Rectal smooth muscle tissue (tissue), 1 donor: ENCODE data around the gene COLEC11.

ENCODE experiments used
- H3K27ac ChIP-seq: one replicate; pipeline ENCODE4 v1.7.0; 2013; ENCODE audit warnings: low read depth, low read length, inconsistent platforms
- H3K27me3 ChIP-seq: one replicate; pipeline ENCODE4 v1.7.0; 2013; ENCODE audit warnings: low read length; ENCODE audit not compliant: control insufficient read depth, insufficient read depth
- H3K36me3 ChIP-seq: one replicate; pipeline ENCODE4 v1.7.0; 2013; ENCODE audit warnings: low read length; ENCODE audit not compliant: control insufficient read depth, insufficient read depth
- H3K4me1 ChIP-seq: one replicate; pipeline ENCODE4 v1.7.0; 2013; ENCODE audit warnings: low read length; ENCODE audit not compliant: control insufficient read depth, insufficient read depth
- H3K4me3 ChIP-seq: one replicate; pipeline ENCODE4 v1.7.0; 2013; ENCODE audit warnings: low read length
- H3K9ac ChIP-seq: one replicate; pipeline ENCODE4 v1.7.0; 2013; ENCODE audit warnings: low read length

COLEC11 gene

DNA sequence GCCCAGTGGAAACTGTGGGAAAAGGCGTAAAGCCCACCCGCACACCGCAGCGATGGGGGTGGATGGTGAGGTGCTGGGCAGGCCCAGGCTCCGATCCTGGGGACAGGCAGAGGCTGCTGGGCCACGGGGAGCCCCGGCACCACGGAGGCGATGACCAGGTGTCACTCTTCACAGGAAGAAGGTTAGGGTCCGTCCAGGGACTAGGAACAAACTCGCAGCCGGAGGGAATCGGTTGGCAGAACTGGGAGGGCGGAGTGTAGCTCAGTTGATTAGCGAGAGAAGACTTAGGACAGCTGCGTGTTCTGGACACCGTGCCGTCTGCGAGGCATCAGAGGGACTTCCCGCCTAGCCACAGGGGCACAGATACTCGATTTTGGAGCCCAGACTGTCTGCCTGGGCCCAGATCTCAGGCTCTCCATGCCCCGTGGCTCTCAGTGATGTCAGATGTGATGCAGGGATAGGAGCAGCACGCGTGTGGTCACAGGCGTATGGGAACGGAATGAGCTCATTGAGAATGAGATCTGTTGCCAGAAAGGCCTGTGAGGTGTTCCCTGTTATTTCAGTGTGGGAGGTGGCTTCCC is 47.0 kb downstream of the COLEC11 start:
- no peak overlapping the region for H3K27ac ChIP-seq
- no peaks in the 10 kb centered on the region for H3K36me3 ChIP-seq
- H3K4me1 ChIP-seq = no peaks in the 10 kb centered on the region
- H3K27me3 ChIP-seq = no peaks in the 10 kb centered on the region
- no peak overlapping the region for H3K4me3 ChIP-seq
- no peak overlapping the region for H3K9ac ChIP-seq

DNA sequence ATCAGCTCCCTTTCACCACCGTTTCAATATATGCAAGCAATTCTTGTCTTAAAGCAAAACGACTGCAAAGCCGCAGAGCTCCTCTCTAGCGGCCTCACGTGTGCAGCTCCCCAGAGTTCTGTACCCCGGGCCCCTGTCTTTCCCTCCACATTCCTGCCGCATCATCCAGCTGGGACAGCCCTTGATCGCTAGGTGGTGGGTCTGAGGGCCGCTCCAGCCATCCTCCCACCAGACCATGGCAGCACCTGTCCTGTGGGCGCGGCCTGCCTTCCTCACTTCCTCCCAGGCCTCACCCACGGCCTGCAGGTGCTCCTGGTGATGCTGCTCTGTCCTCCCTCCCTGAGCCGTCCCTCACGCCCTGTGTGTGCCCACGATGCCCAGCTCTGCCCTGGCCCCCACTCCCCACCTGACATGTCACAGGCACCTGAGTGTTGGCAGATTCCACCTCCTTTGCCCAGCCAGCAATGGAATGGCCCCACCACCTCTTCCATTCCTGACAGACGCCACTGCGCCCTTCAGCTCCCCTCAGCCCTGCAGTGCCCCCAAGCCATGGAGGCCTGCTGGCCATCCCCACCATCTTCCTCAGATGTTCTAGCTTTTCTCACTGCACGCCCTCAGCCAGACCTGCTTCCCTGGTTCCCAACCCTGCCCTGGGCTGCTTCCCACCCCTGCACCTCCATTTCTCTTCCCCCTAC is 47.8 kb downstream of the COLEC11 start:
- Histone ChIP-seq H3K4me1 (no peaks in the 10 kb centered on the region), H3K9ac (no peak overlapping the region), H3K27ac (no peak overlapping the region), H3K36me3 (no peaks in the 10 kb centered on the region), H3K4me3 (no peak overlapping the region), H3K27me3 (no peaks in the 10 kb centered on the region)

DNA sequence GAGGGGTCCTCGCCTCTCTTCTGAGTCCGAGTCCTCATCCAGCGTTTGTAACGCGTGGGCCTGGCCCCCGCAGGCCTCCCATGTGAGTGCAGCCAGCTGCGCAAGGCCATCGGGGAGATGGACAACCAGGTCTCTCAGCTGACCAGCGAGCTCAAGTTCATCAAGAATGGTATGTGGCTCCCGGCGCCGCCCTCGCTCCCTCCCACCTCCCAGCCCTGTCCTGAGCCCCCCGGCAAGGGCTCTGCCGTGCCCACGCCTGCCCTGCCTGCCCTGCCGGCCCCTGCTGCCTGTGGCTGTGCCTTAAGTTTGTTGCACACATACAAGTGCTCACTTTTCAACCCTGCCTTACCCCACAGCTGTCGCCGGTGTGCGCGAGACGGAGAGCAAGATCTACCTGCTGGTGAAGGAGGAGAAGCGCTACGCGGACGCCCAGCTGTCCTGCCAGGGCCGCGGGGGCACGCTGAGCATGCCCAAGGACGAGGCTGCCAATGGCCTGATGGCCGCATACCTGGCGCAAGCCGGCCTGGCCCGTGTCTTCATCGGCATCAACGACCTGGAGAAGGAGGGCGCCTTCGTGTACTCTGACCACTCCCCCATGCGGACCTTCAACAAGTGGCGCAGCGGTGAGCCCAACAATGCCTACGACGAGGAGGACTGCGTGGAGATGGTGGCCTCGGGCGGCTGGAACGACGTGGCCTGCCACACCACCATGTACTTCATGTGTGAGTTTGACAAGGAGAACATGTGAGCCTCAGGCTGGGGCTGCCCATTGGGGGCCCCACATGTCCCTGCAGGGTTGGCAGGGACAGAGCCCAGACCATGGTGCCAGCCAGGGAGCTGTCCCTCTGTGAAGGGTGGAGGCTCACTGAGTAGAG is 48.7 kb downstream of the COLEC11 start:
- no peaks in the 10 kb centered on the region for H3K36me3 ChIP-seq
- H3K4me1 ChIP-seq = no peaks in the 10 kb centered on the region
- no peaks in the 10 kb centered on the region for H3K27me3 ChIP-seq
- no peak overlapping the region for H3K4me3 ChIP-seq
- no peak overlapping the region for H3K27ac ChIP-seq
- no peak overlapping the region for H3K9ac ChIP-seq

DNA sequence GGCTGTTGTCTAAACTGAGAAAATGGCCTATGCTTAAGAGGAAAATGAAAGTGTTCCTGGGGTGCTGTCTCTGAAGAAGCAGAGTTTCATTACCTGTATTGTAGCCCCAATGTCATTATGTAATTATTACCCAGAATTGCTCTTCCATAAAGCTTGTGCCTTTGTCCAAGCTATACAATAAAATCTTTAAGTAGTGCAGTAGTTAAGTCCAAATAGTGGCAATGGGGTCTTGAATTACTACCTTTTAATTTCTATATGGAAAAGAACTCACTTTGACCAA is 49.3 kb downstream of the COLEC11 start:
- Histone ChIP-seq H3K9ac (no peak overlapping the region), H3K4me1 (no peaks in the 10 kb centered on the region), H3K4me3 (no peak overlapping the region), H3K27me3 (no peaks in the 10 kb centered on the region), H3K27ac (no peak overlapping the region), H3K36me3 (no peaks in the 10 kb centered on the region)

DNA sequence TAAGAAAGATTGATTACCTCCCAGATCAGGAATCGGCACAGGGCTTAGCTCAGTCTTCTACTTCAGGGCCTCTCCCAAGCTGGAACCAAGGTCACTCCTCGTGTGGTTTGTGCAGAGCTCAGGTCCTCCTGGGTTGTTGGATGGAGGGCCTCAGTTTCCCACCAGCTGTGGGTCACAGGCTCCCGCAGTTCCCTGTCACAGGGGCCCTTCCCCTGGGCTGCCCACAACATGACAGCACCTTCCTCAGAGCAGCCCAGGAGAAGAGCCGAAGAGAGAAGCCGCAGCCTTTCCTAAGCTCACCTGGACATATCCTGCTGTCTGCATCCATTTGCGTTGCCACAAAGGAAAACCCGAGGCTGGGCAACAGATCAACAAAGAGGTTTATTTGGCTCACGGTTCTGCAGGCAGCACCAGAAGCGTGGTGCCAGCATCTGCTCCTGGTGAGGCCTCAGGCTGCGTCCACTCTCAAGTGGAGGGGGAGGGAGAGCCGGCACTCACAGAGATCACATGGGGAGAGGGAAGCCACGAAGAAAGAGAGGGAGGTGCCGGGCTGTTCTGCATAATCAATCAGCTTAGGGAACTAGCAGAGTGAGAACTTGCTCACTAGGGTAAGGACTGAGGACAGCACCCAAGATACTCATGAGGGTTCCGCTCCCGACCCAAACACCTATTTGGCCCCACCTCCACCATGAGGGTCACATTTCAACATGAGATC is 50.1 kb downstream of the COLEC11 start:
- H3K4me1 ChIP-seq = no peaks in the 10 kb centered on the region
- no peak overlapping the region for H3K27ac ChIP-seq
- no peak overlapping the region for H3K9ac ChIP-seq
- H3K4me3 ChIP-seq = no peak overlapping the region
- no peaks in the 10 kb centered on the region for H3K27me3 ChIP-seq
- H3K36me3 ChIP-seq = no peaks in the 10 kb centered on the region

DNA sequence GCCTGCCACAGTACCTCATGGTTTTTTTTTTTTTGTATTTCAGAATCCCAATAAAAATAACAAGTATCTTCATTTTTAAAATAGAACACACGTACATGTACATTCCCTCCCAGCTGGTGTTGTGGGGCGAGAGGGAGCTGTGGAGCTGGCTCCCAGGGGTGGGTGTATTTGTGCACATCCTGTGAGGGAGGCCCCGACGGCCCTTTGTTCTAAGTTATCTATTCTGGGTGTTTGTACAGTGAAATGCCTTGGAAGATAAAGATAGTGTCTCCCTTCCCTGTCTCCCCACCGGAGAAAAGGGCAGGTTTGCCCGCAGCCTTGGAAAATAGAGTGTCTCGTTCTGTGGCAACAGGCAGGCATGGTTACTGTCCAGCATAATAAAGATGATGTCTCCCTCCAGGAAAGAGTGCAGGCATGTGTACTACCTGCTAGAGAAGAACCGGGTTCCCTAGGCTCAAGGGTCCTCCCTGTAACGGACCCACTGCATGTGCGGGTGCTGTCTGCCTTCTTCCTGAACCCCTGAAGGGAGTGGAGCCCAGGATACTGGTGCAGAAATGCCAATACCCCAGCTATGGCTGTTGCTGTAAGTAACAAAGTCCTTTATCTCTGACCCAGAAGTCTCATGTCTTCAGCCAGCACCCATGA is 51.0 kb downstream of the COLEC11 start:
- H3K27ac ChIP-seq = no peak overlapping the region
- H3K27me3 ChIP-seq = no peaks in the 10 kb centered on the region
- H3K9ac ChIP-seq = no peak overlapping the region

DNA sequence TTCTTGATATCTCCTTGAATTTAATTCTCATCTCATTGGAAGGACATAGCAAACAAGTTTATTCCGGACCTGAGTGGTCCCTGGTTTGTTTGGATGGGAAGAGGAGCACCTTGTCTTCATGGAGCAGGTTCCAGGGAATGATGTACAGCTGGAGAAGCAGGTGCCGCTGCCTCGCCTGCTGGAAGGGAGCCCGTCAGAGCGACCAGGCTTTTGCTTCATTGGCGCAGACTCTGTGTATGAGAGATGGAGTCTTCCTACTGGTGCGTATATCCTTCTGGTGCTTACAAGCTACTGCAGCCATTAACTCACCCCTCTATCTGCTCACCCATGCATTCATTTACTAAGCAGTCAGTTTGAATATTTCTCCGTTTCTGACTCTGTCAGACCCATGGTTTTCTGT is 51.5 kb downstream of the COLEC11 start:
- H3K27me3 ChIP-seq = no peaks in the 10 kb centered on the region
- no peak overlapping the region for H3K27ac ChIP-seq
- H3K4me3 ChIP-seq = no peak overlapping the region
- no peaks in the 10 kb centered on the region for H3K36me3 ChIP-seq
- no peak overlapping the region for H3K9ac ChIP-seq
- H3K4me1 ChIP-seq = peaks cover 7% of the 10 kb centered on the region

More for the DNA sequence above, 51.0 kb downstream of the COLEC11 start:
- no peaks in the 10 kb centered on the region for H3K36me3 ChIP-seq
- peaks cover 4% of the 10 kb centered on the region for H3K4me1 ChIP-seq
- H3K4me3 ChIP-seq = no peak overlapping the region

DNA sequence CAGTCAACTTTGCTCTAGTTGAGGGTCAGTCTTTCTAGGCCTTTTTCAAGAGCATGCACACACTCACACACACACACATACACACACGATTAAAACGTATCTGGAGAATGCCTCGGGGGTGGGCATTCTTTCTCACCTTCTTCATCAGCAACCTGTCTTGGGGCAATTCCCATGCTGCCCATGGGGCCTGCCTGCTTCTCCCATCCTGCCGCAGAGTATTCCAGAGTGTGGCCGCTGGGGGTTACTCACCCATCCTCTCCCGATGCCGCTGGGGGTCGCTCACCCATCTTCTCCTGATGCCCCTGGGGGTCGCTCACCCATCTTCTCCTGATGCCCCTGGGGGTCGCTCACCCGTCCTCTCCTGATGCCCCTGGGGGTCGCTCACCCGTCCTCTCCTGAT is 52.3 kb downstream of the COLEC11 start:
- no peaks in the 10 kb centered on the region for H3K27me3 ChIP-seq
- no peak overlapping the region for H3K4me3 ChIP-seq
- H3K36me3 ChIP-seq = no peaks in the 10 kb centered on the region
- H3K4me1 ChIP-seq = peaks cover 11% of the 10 kb centered on the region
- H3K27ac ChIP-seq = no peak overlapping the region
- H3K9ac ChIP-seq = no peak overlapping the region

DNA sequence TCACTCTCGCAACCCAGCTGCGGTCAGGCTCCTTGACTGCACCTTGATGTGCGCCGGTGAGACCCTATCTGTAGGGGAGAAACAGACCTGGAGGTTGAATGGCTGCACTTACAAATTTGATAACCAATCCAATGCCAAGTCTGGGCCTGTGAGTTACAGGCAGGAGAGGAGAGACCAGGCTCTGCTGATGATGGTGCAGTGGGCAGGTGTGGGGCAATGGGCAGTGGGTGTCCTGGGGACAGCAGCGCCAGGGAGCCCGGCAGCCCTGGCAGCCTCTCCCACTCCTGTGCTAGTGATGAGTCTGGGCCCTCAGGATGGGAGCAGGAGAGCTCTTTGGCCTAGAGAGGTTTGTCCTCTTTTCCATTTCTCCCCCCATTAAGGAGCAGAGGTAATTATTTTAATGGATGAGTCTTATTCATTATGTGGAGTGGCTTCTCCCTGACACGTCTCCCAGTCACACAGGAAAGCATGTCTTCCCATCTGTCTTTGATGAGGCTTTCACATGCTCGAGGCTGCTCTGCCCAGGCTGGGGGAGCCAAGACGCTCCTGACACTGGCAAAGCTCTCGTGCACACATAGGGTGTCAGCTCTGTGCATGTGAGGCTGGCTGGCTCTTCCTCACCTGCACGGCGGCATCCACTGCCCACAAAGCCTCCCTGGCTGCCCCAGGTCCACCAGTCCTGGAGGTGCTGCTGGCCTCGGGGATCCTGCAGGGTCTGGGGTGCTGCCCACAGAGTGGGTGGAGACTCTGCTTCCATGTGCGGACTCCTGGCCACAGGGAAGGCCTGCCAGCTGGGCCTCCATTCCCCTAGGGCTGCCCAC is 53.1 kb downstream of the COLEC11 start:
- no peak overlapping the region for H3K9ac ChIP-seq
- H3K27ac ChIP-seq = no peak overlapping the region
- H3K27me3 ChIP-seq = no peaks in the 10 kb centered on the region
- H3K4me1 ChIP-seq = peaks cover 11% of the 10 kb centered on the region
- H3K36me3 ChIP-seq = no peaks in the 10 kb centered on the region
- no peak overlapping the region for H3K4me3 ChIP-seq

DNA sequence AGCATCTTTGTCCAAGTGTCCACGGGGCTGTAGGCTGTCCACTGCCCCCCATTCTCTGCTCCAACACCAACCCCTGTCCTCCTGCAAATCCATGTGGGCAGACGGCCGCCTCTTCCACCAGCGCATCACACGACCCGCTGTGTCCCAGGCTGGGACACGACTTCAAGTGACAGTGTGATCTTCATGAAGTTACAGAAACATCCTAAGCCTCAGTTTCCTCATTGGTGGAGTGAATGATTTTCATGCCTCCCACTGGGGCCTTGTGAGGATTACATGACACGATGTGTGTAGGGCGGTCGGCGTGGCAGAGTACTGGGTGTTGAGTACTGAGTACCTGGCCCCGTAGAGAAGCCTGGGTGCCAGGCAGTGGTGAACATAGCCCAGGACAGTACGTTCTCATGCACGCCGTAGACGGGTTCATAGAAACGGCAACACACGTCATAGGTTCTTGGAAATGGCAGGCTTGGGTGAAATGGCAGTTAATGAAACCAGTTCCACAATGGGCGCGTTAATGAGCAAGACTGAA is 53.8 kb downstream of the COLEC11 start:
- H3K4me1 ChIP-seq = peaks cover 11% of the 10 kb centered on the region
- no peaks in the 10 kb centered on the region for H3K27me3 ChIP-seq
- H3K36me3 ChIP-seq = no peaks in the 10 kb centered on the region
- H3K4me3 ChIP-seq = no peak overlapping the region
- H3K27ac ChIP-seq = no peak overlapping the region
- H3K9ac ChIP-seq = no peak overlapping the region

DNA sequence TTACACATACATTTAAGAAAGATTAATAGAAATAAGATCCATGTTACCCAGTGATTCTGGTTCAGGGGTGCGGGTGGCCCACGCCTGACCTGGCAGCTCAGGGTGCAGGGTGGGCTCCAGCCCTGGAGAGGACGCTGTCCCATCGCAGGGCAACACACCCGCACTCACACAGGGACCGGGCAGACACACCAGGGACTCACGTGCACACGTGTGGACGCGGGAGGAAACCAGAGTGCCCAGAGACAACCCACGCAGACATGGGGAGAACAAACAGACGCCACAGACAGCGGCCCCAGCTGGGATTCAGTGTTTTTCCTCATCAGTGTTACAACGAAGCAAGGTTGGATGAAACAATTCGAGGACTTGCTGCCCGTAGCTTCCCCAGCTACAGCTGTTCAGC is 54.7 kb downstream of the COLEC11 start:
- H3K9ac ChIP-seq = no peak overlapping the region
- no peaks in the 10 kb centered on the region for H3K36me3 ChIP-seq
- no peaks in the 10 kb centered on the region for H3K27me3 ChIP-seq
- H3K4me3 ChIP-seq = no peak overlapping the region
- H3K4me1 ChIP-seq = peaks cover 11% of the 10 kb centered on the region
- no peak overlapping the region for H3K27ac ChIP-seq
